ENCODE measurements around the gene TTLL11.

TTLL11 gene

DNA sequence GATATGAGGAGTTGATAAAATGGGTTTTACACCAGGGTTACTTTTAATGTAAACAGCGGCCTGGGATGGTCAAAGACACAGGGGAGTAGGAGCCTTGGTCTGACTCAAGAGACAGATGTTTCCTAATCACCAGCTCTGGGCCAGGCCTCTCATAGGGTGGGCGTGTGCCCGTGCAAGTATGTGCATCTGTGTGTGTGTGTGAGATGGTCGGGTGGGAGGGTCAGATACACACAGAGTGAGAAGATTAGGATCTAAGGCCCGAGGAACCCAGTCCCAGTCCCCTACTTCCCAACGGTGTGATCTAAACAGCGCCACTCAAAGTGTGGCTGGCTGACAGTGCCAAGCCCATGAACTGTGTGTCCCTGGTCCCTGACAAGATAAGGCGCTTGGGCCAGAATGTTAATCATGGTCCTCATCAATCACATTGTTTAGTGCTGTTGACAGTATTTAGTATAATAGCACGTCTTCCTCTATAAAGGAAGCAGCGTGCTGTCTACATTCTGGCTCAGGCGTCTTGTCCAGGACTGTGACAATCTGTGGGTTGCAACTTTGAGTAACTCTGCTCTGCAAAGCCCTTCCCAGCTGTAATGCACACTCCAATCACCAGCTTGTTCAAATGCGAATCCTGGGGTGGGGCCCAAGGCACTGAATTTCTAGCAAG lies 267.9 kb downstream of the TTLL11 start:
- H3K9ac ChIP-seq (ENCODE audit: low read length), result no peak overlapping the region
- H3K4me1 ChIP-seq (ENCODE audit: control insufficient read depth, insufficient read depth, low read length), result no peaks in the 10 kb centered on the region
- H3K4me3 ChIP-seq (ENCODE audit: low read length), result no peak overlapping the region
- no peak overlapping the region for H3K27ac ChIP-seq (ENCODE audit: low read depth, low read length)
- no peaks in the 10 kb centered on the region for H3K27me3 ChIP-seq (ENCODE audit: control insufficient read depth, insufficient read depth, low read length)
- H3K36me3 ChIP-seq (ENCODE audit: control insufficient read depth, insufficient read depth, low read length), result no peaks in the 10 kb centered on the region

DNA sequence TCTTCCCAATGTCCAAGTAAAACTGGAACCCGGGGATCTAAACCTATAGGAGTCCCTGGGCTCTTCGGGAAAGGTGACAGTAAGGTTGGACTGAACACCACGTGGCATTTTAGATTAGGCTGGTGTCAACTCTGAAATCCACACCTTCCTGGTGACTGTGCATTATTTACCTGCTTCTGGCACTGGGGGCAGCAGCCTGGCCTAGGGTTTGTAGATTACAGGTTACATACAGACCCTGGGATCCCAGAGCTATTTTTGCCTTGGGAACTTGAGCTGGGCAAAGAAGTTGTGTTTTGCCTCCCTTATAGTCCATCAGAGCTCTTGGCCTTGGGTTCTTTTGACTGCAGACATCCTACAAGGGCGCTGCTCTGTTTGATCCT lies 268.5 kb downstream of the TTLL11 start:
- Histone ChIP-seq H3K4me1 (ENCODE audit: control insufficient read depth, insufficient read depth, low read length) (no peaks in the 10 kb centered on the region), H3K27ac (ENCODE audit: low read depth, low read length) (no peak overlapping the region), H3K27me3 (ENCODE audit: control insufficient read depth, insufficient read depth, low read length) (no peaks in the 10 kb centered on the region), H3K4me3 (ENCODE audit: low read length) (no peak overlapping the region), H3K36me3 (ENCODE audit: control insufficient read depth, insufficient read depth, low read length) (no peaks in the 10 kb centered on the region), H3K9ac (ENCODE audit: low read length) (no peak overlapping the region)

DNA sequence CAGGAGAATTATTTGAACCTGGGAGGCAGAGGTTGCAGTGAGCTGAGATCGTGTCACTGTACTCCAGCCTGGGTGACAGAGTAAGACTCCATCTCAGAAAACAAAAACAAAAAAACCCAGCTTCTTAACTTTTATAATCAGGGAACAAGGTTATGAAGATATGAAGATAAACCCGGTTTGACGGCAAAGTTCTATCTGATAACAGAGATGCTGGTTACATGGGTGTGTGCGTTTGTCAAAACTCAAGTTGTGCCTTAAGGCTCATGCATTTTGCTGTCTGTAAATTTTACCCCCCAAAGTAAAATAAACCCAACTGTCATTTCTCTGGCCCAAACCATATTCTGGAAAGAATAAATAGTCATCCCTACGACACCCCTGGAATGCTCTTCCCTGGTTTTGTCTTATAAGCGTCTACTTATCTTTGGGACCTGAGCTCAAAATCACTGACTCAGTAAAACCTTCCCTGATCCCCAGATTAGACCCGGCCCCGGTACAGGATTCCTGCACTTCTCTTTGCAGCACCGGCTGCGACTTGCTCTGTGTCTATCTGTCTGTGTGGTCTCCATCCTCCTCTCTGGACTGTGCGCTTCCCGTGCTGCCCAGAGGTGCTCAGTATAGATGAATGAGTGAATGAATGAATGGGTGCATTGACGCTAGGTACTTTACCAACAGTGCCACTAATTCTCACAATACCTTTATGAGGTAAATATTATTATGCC lies 269.5 kb downstream of the TTLL11 start:
- Histone ChIP-seq H3K9ac (ENCODE audit: low read length) (no peak overlapping the region), H3K4me3 (ENCODE audit: low read length) (no peak overlapping the region), H3K27me3 (ENCODE audit: control insufficient read depth, insufficient read depth, low read length) (no peaks in the 10 kb centered on the region), H3K36me3 (ENCODE audit: control insufficient read depth, insufficient read depth, low read length) (no peaks in the 10 kb centered on the region), H3K4me1 (ENCODE audit: control insufficient read depth, insufficient read depth, low read length) (no peaks in the 10 kb centered on the region), H3K27ac (ENCODE audit: low read depth, low read length) (no peak overlapping the region)

DNA sequence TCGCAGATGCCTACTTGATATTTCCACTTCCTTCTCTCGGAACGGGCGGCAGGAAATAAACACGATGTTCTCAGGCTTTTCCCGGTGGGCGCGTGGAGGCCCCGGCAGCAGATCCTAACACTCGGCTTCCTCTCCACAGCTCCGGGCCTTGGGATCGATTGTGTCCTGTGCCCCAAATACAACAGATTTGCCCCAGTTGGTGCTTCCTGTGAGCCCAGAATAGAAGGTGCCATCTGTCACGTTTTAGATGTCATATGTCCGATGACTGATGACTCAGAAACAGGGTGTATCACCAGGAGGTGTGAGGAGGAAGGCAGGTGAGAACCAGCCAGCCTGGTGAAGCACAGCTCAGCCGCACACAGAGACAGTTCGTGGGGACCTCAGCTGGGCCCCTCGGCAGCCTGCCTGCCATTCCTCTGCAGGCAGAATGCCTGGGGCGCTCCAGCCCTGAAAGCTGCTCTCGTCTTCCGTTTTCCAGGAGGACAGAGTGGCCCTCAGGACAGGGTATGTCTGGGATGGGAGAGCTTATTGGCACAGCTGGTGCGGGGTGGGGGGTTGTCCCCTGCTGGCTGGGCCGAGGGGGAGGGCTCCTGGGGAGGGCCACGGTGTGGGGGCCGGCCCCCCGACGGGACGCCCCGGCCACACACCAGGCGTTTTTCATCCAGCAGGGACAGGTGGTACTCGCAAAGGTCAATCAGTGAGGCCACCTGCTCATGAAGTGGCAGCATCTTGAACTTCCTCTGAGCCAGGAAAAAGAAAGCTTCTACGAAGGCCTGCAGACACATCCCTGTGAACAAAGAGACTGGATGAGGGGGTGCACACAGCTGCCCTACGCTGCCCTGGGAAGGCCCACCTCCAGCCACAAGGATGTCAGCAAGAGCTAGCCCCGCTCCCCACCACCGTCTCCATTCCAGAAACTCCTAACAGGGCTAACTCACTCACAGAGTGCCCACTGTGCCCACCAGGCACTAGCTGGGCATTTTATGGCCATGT lies 270.7 kb downstream of the TTLL11 start:
- H3K4me3 ChIP-seq (ENCODE audit: low read length), result no peak overlapping the region
- no peaks in the 10 kb centered on the region for H3K36me3 ChIP-seq (ENCODE audit: control insufficient read depth, insufficient read depth, low read length)
- H3K9ac ChIP-seq (ENCODE audit: low read length), result no peak overlapping the region
- H3K27ac ChIP-seq (ENCODE audit: low read depth, low read length), result no peak overlapping the region
- no peaks in the 10 kb centered on the region for H3K4me1 ChIP-seq (ENCODE audit: control insufficient read depth, insufficient read depth, low read length)
- H3K27me3 ChIP-seq (ENCODE audit: control insufficient read depth, insufficient read depth, low read length), result no peaks in the 10 kb centered on the region

DNA sequence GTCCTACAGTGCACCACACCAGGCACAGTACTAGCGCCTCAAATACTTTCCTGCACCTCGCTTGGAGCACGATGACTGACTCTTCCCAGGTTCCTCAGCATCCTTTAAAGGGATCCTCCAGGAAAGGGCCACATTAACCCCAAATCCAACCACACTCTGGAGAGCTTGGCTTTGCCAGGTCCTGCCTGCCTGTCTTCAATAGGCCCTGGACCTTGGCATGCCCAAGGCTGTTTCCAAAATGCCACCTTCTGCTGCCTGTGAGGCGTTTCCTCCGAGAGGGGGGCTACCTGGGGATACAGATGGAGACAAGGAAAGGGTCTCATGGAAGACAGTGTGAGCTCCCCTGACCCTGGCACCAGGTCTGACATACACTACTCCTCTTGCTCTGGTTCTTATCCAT lies 271.8 kb downstream of the TTLL11 start:
- H3K9ac ChIP-seq (ENCODE audit: low read length), result no peak overlapping the region
- H3K27ac ChIP-seq (ENCODE audit: low read depth, low read length), result no peak overlapping the region
- H3K4me3 ChIP-seq (ENCODE audit: low read length), result no peak overlapping the region
- H3K4me1 ChIP-seq (ENCODE audit: control insufficient read depth, insufficient read depth, low read length), result no peaks in the 10 kb centered on the region
- H3K36me3 ChIP-seq (ENCODE audit: control insufficient read depth, insufficient read depth, low read length), result no peaks in the 10 kb centered on the region
- H3K27me3 ChIP-seq (ENCODE audit: control insufficient read depth, insufficient read depth, low read length), result no peaks in the 10 kb centered on the region

GRCh38 chr9:121820286-121821005 lies 272.7 kb downstream of the TTLL11 start:
- Histone ChIP-seq H3K9ac (ENCODE audit: low read length) (no peak overlapping the region), H3K4me3 (ENCODE audit: low read length) (no peak overlapping the region), H3K27me3 (ENCODE audit: control insufficient read depth, insufficient read depth, low read length) (no peaks in the 10 kb centered on the region), H3K27ac (ENCODE audit: low read depth, low read length) (no peak overlapping the region), H3K36me3 (ENCODE audit: control insufficient read depth, insufficient read depth, low read length) (no peaks in the 10 kb centered on the region), H3K4me1 (ENCODE audit: control insufficient read depth, insufficient read depth, low read length) (no peaks in the 10 kb centered on the region)

GRCh38 chr9:121819428-121820231 lies 273.5 kb downstream of the TTLL11 start:
- Histone ChIP-seq H3K27ac (ENCODE audit: low read depth, low read length) (no peak overlapping the region), H3K27me3 (ENCODE audit: control insufficient read depth, insufficient read depth, low read length) (no peaks in the 10 kb centered on the region), H3K36me3 (ENCODE audit: control insufficient read depth, insufficient read depth, low read length) (no peaks in the 10 kb centered on the region), H3K4me1 (ENCODE audit: control insufficient read depth, insufficient read depth, low read length) (no peaks in the 10 kb centered on the region), H3K4me3 (ENCODE audit: low read length) (no peak overlapping the region), H3K9ac (ENCODE audit: low read length) (no peak overlapping the region)

DNA sequence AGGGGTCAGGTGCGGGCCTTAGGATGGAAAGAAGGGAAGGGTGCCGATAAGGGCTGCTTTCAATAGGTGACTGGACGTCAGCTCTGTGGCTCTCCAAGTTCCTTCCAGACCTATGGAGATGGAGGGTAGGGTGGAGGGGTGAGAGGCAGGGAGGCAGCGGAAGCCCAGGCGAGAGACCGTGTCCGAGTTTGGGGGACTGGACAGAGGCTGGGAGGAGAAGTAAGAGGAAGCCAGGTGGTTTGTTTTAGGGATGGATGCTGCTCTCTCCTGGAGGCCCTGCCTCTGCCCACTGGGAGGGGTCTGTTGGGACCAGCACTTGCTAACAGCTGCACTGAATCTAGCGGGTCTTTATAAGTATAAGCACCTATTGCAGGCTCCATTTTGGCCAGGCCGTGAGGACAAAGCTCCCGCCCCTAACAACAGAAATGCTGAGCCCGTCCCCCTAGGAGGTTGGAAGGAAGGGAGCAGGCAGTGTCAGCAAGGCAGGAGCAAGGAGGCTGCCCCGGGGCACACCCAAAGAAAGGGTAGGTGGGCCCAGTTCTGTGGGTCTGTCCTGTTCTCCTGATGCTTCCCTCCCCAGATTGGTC lies 274.2 kb downstream of the TTLL11 start:
- Histone ChIP-seq H3K27ac (ENCODE audit: low read depth, low read length) (no peak overlapping the region), H3K4me3 (ENCODE audit: low read length) (no peak overlapping the region), H3K27me3 (ENCODE audit: control insufficient read depth, insufficient read depth, low read length) (no peaks in the 10 kb centered on the region), H3K9ac (ENCODE audit: low read length) (no peak overlapping the region), H3K36me3 (ENCODE audit: control insufficient read depth, insufficient read depth, low read length) (no peaks in the 10 kb centered on the region), H3K4me1 (ENCODE audit: control insufficient read depth, insufficient read depth, low read length) (no peaks in the 10 kb centered on the region)

DNA sequence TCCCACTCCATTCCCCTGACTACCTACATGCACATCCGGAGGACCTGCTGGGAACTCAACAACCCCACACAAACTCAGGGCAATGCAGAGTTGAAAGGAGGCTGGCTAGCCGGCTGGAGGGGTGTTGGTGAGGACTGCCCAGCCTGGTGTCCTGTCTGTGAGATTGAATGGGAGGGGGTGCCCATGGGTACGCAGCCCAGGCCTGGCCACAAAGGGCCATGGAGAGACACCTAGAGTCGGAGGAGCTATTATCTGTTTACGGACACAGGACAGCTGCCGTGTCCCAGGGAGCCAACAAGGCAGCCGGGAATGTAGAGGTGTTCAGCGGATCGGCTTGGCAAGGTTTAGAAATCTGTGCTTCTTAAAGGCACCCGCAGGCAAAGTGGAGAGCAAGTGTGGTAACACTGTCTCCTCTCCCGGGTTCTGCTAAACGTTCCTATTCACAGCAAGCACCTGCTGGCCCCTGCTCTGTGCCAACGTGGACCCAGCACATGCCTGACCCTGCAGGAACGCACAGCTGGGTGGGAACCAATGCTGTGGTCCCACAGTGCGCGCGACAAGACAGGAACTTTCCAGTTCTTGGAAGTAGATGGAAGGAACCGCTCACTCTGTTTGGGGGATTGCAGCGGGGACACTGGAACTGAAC lies 275.0 kb downstream of the TTLL11 start:
- Histone ChIP-seq H3K27me3 (ENCODE audit: control insufficient read depth, insufficient read depth, low read length) (no peaks in the 10 kb centered on the region), H3K4me1 (ENCODE audit: control insufficient read depth, insufficient read depth, low read length) (no peaks in the 10 kb centered on the region), H3K4me3 (ENCODE audit: low read length) (no peak overlapping the region), H3K9ac (ENCODE audit: low read length) (no peak overlapping the region), H3K36me3 (ENCODE audit: control insufficient read depth, insufficient read depth, low read length) (no peaks in the 10 kb centered on the region), H3K27ac (ENCODE audit: low read depth, low read length) (no peak overlapping the region)

- no peaks in the 10 kb centered on the region for H3K27me3 ChIP-seq (ENCODE audit: control insufficient read depth, insufficient read depth, low read length)
- no peak overlapping the region for H3K27ac ChIP-seq (ENCODE audit: low read depth, low read length)
- no peaks in the 10 kb centered on the region for H3K4me1 ChIP-seq (ENCODE audit: control insufficient read depth, insufficient read depth, low read length)
- H3K36me3 ChIP-seq (ENCODE audit: control insufficient read depth, insufficient read depth, low read length), result no peaks in the 10 kb centered on the region
- no peak overlapping the region for H3K4me3 ChIP-seq (ENCODE audit: low read length)
- no peak overlapping the region for H3K9ac ChIP-seq (ENCODE audit: low read length)
Observed at GRCh38 chr9:121817476-121817875, 275.6 kb downstream of the TTLL11 start.
